Activated effector memory CD4-positive, alpha-beta T cell treated with Interleukin-2 at 50 U/mL for 16 hours (primary cell): ENCODE results near the gene TOPBP1.
"Not testable (repeated sequence)": the region's sequence is repeated elsewhere in the genome, so short reads cannot be mapped to it uniquely, and the experiment has no call there.

Experiments
- DNase-seq: peaks from one replicate; pipeline ENCODE4 v3.0.0-alpha.2; 2020

TOPBP1 gene

GRCh38 chr3:133673746-133674145 is 12.0 kb upstream of the TOPBP1 start:
- no peak for DNase-seq

- no peak for DNase-seq
These were observed 10.7 kb upstream of the TOPBP1 start for GRCh38 chr3:133672461-133672860.

- no peak for DNase-seq
These were observed 8.8 kb upstream of the TOPBP1 start for GRCh38 chr3:133670525-133670995.

- DNase-seq, result no peak
These were observed 8.3 kb upstream of the TOPBP1 start for GRCh38 chr3:133669949-133670524.

GRCh38 chr3:133667118-133667517 is 5.4 kb upstream of the TOPBP1 start:
- DNase-seq, result no peak

GRCh38 chr3:133665188-133665587 is 3.4 kb upstream of the TOPBP1 start:
- DNase-seq, result not testable (repeated sequence)

GRCh38 chr3:133663569-133664313 is 2.0 kb upstream of the TOPBP1 start:
- no peak for DNase-seq

GRCh38 chr3:133662278-133662651 is 524 bp upstream of the TOPBP1 start:
- no peak for DNase-seq

- no peak for DNase-seq
These were observed 1.9 kb downstream of the TOPBP1 start for GRCh38 chr3:133659806-133660205.

- no peak for DNase-seq
These were observed 5.8 kb downstream of the TOPBP1 start for GRCh38 chr3:133655731-133656515.

GRCh38 chr3:133649486-133650068 is 12.2 kb downstream of the TOPBP1 start:
- no peak for DNase-seq

GRCh38 chr3:133644768-133645167 is 17.0 kb downstream of the TOPBP1 start:
- DNase-seq, result no peak

- DNase-seq, result no peak
These were observed 18.1 kb downstream of the TOPBP1 start for GRCh38 chr3:133643611-133644010.

- DNase-seq, result no peak
These were observed 20.5 kb downstream of the TOPBP1 start for GRCh38 chr3:133641254-133641653.

- no peak for DNase-seq
These were observed 28.3 kb downstream of the TOPBP1 start for GRCh38 chr3:133633439-133633838.

GRCh38 chr3:133629146-133629545 is 32.6 kb downstream of the TOPBP1 start:
- no peak for DNase-seq

GRCh38 chr3:133627789-133628188 is 34.0 kb downstream of the TOPBP1 start:
- DNase-seq, result no peak

GRCh38 chr3:133620066-133620784 is 41.5 kb downstream of the TOPBP1 start:
- no peak for DNase-seq

GRCh38 chr3:133611534-133611933 is 50.2 kb downstream of the TOPBP1 start:
- no peak for DNase-seq

GRCh38 chr3:133610031-133610430 is 51.7 kb downstream of the TOPBP1 start:
- no peak for DNase-seq

GRCh38 chr3:133608388-133608787 is 53.4 kb downstream of the TOPBP1 start:
- no peak for DNase-seq

GRCh38 chr3:133607816-133608215 is 53.9 kb downstream of the TOPBP1 start:
- no peak for DNase-seq

GRCh38 chr3:133606902-133607301 is 54.8 kb downstream of the TOPBP1 start:
- DNase-seq, result no peak
